Gastroesophageal sphincter (tissue), 4 donors: ENCODE data around the gene ID2. TPM values are rescaled to one million over a fixed set of nuclear protein-coding genes. Genes with fewer than 3 reads are reported as not detected.

ENCODE experiments used
- ATAC-seq: fragments of 150-250 bp; one replicate; pipeline ENCODE4 v1.9.1; 2016; ENCODE audit warnings: mild to moderate bottlenecking, moderate library complexity
- H3K27ac ChIP-seq, 4 donors: fragments of 200-600 bp; sonication (generic) in 3 of 4; 1 replicate in 3 of 4; 2 replicates in 1 of 4; pipeline ENCODE4 v1.5.1; 2016 to 2019
- H3K27me3 ChIP-seq: fragments of 200-600 bp; sonication (generic); one replicate; pipeline ENCODE4 v1.5.1; 2019
- H3K36me3 ChIP-seq, 2 donors: fragments of 200-600 bp; sonication (generic); one replicate each; pipeline ENCODE4 v1.5.1; 2019; ENCODE audit warnings: control low read depth in 1 of 2
- H3K4me1 ChIP-seq, 3 donors: fragments of 200-600 bp; sonication (generic); 1 replicate in 2 of 3; 2 replicates in 1 of 3; pipeline ENCODE4 v1.5.1; 2016 to 2019; ENCODE audit warnings: control low read depth in 2 of 3
- H3K4me3 ChIP-seq, 2 donors: fragments of 200-600 bp; sonication (generic); one replicate each; pipeline ENCODE4 v1.5.1; 2019; ENCODE audit warnings: mild to moderate bottlenecking in 1 of 2, moderate library complexity in 1 of 2
- H3K9me3 ChIP-seq, 3 donors: fragments of 200-600 bp; sonication (generic); one replicate each; pipeline ENCODE4 v1.5.1; 2017 to 2019; ENCODE audit warnings: control low read depth in 2 of 3
- EP300 ChIP-seq: sonication (generic); formaldehyde crosslinking; IDR thresholded peaks from one replicate; pipeline ENCODE4 v1.6.1; 2017; ENCODE audit warnings: antibody characterized with exemption, mild to moderate bottlenecking
- POLR2A ChIP-seq, 2 donors: fragments of 450-650 bp; IDR thresholded peaks; one replicate each; pipeline ENCODE4 v1.6.1; 2017; ENCODE audit warnings: antibody characterized with exemption in 2 of 2, mild to moderate bottlenecking in 2 of 2, moderate library complexity in 1 of 2
- POLR2AphosphoS5 ChIP-seq: sonication (generic); formaldehyde crosslinking; IDR thresholded peaks from one replicate; pipeline ENCODE4 v1.6.1; 2017; ENCODE audit warnings: antibody characterized with exemption
- WGBS, 2 donors: methylation state at CpG; one replicate each; pipeline ENCODE4 v1.1.5; 2018; ENCODE audit warnings: low coverage in 1 of 2; 5-methylcytosine and 5-hydroxymethylcytosine counted together
- total RNA-seq, 4 donors: library from RNA; depleted of rRNA; stranded (reverse); fragments of >200 nt; gene quantifications; one replicate each; pipeline ENCODE4 v1.1.0, GENCODE V29; 2016
- TF ChIP-seq, protein P1 (sequence below), 4 experiments: fragments of 200-600 bp in 2 of 4; fragments of 450-650 bp in 2 of 4; sonication (generic) in 1 of 4; IDR thresholded peaks; one replicate each; pipeline ENCODE4 v1.5.1; 2017 to 2019; ENCODE audit warnings: antibody characterized with exemption in 4 of 4, mild to moderate bottlenecking in 2 of 4, moderate library complexity in 2 of 4

Gene ID2
- total RNA-seq, 4 donors from 2014 or later: 142 to 384 (median 169) TPM

DNA sequence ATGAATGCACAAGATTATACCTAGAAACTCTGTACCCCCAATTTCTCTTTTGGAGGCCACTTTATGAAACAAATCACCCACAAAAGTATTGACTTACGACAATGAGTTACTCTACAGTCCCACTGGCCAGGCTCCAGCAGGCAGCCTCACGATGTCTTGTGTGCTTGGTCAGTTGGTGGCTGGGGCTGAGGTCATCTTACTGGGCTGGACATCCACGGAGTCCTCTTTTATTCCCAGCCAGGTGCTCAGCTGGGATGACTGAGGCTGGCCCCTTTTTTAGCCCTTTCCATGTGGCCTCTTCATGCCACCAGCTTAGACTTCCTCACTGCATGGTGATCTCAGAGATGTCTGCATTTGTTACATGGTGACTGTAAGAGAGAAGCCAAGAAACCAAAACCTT is 8.9 kb upstream of the ID2 start:
- WGBS, 2 donors: 95 to 96% methylated on average over 3 of the region's 3 CpGs
- TF ChIP-seq, protein P1, sequence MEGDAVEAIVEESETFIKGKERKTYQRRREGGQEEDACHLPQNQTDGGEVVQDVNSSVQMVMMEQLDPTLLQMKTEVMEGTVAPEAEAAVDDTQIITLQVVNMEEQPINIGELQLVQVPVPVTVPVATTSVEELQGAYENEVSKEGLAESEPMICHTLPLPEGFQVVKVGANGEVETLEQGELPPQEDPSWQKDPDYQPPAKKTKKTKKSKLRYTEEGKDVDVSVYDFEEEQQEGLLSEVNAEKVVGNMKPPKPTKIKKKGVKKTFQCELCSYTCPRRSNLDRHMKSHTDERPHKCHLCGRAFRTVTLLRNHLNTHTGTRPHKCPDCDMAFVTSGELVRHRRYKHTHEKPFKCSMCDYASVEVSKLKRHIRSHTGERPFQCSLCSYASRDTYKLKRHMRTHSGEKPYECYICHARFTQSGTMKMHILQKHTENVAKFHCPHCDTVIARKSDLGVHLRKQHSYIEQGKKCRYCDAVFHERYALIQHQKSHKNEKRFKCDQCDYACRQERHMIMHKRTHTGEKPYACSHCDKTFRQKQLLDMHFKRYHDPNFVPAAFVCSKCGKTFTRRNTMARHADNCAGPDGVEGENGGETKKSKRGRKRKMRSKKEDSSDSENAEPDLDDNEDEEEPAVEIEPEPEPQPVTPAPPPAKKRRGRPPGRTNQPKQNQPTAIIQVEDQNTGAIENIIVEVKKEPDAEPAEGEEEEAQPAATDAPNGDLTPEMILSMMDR (IDR thresholded peaks at IDR 0.05): no peak
- TF ChIP-seq EP300: no peak
- no peak for TF ChIP-seq POLR2AphosphoS5
- TF ChIP-seq POLR2A (IDR thresholded peaks at IDR 0.05): no peak
- Histone ChIP-seq H3K9me3 (peaks cover 0 to 13% (median 0%) of the 10 kb centered on the region in 3 donors), H3K27ac (no peak overlapping the region), H3K27me3 (no peaks in the 10 kb centered on the region), H3K36me3 (no peaks in the 10 kb centered on the region), H3K4me3 (no peak overlapping the region), H3K4me1 (peaks cover 0 to 39% (median 11%) of the 10 kb centered on the region in 3 donors)
- no peak for ATAC-seq

DNA sequence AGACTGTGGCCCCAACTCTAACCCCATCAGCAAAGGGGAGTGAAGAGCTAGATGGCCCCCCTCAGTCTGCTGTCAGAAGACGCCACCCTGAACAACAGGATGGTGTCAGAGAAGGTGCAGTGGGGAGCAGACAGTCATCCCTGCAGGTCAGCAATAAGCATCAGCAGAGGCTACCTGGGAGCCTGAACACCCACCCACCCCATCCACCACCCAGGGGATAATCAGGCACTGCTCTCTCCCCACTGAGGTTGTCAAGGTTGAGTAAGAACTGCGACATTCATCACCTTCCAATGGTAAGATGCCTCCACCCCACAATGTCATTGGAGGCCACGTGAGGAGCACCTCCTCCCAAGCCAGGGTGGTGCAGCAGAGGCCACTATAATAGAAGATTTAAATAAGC is 8.5 kb upstream of the ID2 start:
- no peak for ATAC-seq
- TF ChIP-seq POLR2A (IDR thresholded peaks at IDR 0.05): no peak
- TF ChIP-seq POLR2AphosphoS5: no peak
- no peak overlapping the region for H3K27ac ChIP-seq
- H3K9me3 ChIP-seq: peaks cover 0 to 13% (median 0%) of the 10 kb centered on the region in 3 donors
- no peak overlapping the region for H3K4me3 ChIP-seq
- H3K27me3 ChIP-seq: no peaks in the 10 kb centered on the region
- WGBS, 2 donors: 100% methylated on average over 1 of the region's 3 CpGs; no CpG with 5 or more reads in 1 of the 2 donors
- no peaks in the 10 kb centered on the region for H3K36me3 ChIP-seq
- H3K4me1 ChIP-seq: peaks cover 0 to 44% (median 11%) of the 10 kb centered on the region in 3 donors

DNA sequence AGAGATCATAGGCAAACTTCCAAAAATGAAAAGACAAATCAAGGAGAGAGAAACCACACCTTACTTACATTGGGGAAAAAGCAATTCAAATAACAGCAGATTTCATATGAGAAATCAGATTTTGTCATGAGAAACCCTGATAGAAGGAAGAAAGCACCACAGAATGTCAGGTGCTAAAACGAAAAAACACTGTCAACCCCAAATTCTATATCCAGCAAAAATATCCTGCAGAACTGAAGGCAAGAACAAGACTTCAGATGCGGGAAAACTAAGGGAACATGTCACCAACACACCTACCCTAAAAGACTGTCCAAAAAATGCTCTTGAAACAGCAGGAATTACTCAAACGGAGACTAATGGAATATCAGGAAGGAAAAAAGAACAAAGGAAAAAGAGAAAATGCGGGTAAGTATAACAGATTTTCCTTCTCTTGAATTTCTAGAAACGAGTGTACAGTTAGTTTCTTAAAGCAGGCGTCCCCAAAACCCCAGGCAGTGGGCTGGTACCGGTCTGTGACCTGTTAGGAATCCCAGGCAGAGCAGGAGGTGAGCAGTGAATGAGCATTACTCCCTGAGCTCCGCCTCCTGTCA is 7.3 kb upstream of the ID2 start:
- ATAC-seq: no peak
- Histone ChIP-seq H3K27me3 (no peaks in the 10 kb centered on the region), H3K9me3 (peaks cover 0 to 13% (median 0%) of the 10 kb centered on the region in 3 donors), H3K36me3 (no peaks in the 10 kb centered on the region), H3K4me3 (no peak overlapping the region), H3K27ac (peak overlapping the region in 1 of 4 donors; percentile 99), H3K4me1 (peaks cover 0 to 47% (median 11%) of the 10 kb centered on the region in 3 donors)
- TF ChIP-seq POLR2A (IDR thresholded peaks at IDR 0.05): no peak
- TF ChIP-seq EP300: no peak
- TF ChIP-seq POLR2AphosphoS5: no peak
- TF ChIP-seq, protein P1 (IDR thresholded peaks at IDR 0.05): no peak
- 98 to 100% methylated on average over 6 to 7 of the region's 8 CpGs for WGBS, 2 donors

GRCh38 chr2:8675543-8675942 is 6.3 kb upstream of the ID2 start:
- Histone ChIP-seq H3K27ac (peak overlapping the region; percentile 76 to 99 (median 97)), H3K36me3 (no peaks in the 10 kb centered on the region), H3K9me3 (peaks cover 0 to 13% (median 0%) of the 10 kb centered on the region in 3 donors), H3K27me3 (no peaks in the 10 kb centered on the region), H3K4me1 (peaks cover 0 to 53% (median 16%) of the 10 kb centered on the region in 3 donors), H3K4me3 (no peak overlapping the region)
- no peak for ATAC-seq
- 47 to 82% methylated on average over 3 of the region's 5 CpGs for WGBS, 2 donors
- TF ChIP-seq EP300 (no peak), POLR2A (IDR thresholded peaks at IDR 0.05) (no peak)
- TF ChIP-seq, protein P1 (IDR thresholded peaks at IDR 0.05): no peak

DNA sequence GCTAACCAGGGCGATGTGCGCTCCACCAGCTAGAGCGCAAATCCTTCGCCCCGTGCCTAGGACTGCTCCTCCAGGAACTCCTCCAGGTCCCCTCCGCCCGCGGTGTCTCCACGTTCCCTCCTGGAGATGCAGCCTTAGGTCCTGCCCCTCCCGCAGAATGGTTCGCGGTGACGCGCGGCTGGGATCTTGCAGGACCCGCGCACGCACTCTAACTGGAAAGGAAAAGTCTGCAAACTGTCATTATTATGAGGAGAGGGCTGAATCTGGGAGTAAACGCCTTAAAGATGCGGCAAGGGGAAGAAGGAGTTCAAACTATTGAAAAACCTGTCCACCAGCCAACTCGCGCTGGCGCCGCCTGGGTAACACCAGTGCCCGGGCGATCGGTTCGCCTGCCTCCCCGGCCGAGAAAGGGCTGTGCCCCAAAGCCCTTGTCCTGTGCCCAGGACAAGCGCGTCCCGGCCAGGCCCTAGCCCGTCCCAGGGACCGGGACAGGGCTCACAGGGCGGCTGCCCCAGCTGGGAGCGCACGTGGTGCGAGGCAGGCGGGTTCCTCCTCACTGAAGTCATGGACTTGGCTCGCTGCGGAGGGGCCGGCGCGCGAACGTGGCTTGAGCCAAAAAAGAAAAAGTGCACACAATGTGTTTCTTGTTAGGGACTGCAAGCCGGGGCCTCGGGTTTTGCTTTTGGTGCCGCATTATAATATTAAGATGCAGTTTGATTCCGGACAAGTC is 5.5 kb upstream of the ID2 start:
- Histone ChIP-seq H3K4me3 (peak overlapping the region; percentile 22 to 89), H3K4me1 (peaks cover 0 to 61% (median 16%) of the 10 kb centered on the region in 3 donors), H3K27me3 (no peaks in the 10 kb centered on the region), H3K36me3 (no peaks in the 10 kb centered on the region), H3K9me3 (peaks cover 0 to 13% (median 0%) of the 10 kb centered on the region in 3 donors), H3K27ac (peak overlapping the region; percentile 76 to 99 (median 97))
- peak; percentile 72 for ATAC-seq
- WGBS, 2 donors: 5% methylated on average over 22 of the region's 51 CpGs; no CpG with 5 or more reads in 1 of the 2 donors
- TF ChIP-seq POLR2A (IDR thresholded peaks at IDR 0.05) (peak; percentile 46 to 54), EP300 (no peak), POLR2AphosphoS5 (peak; percentile 84)
- TF ChIP-seq, protein P1 (IDR thresholded peaks at IDR 0.05): no peak
